HG02938 (cell line): Measurements from ENCODE around the gene NCAPD3.
A peak's percentile ranks its signal among the peaks of the same experiment; 100 is the strongest.
"Not testable (repeated sequence)": the region's sequence is repeated elsewhere in the genome, so short reads cannot be mapped to it uniquely, and the experiment has no call there.

Experiments used
- ATAC-seq: cut with Tn5 transposase; IDR thresholded peaks from one replicate; pipeline ENCODE4 v1.9.1; 2021; ENCODE audit warnings: mild to moderate bottlenecking, moderate library complexity; ENCODE audit not compliant: unreplicated experiment

Gene NCAPD3, protein sequence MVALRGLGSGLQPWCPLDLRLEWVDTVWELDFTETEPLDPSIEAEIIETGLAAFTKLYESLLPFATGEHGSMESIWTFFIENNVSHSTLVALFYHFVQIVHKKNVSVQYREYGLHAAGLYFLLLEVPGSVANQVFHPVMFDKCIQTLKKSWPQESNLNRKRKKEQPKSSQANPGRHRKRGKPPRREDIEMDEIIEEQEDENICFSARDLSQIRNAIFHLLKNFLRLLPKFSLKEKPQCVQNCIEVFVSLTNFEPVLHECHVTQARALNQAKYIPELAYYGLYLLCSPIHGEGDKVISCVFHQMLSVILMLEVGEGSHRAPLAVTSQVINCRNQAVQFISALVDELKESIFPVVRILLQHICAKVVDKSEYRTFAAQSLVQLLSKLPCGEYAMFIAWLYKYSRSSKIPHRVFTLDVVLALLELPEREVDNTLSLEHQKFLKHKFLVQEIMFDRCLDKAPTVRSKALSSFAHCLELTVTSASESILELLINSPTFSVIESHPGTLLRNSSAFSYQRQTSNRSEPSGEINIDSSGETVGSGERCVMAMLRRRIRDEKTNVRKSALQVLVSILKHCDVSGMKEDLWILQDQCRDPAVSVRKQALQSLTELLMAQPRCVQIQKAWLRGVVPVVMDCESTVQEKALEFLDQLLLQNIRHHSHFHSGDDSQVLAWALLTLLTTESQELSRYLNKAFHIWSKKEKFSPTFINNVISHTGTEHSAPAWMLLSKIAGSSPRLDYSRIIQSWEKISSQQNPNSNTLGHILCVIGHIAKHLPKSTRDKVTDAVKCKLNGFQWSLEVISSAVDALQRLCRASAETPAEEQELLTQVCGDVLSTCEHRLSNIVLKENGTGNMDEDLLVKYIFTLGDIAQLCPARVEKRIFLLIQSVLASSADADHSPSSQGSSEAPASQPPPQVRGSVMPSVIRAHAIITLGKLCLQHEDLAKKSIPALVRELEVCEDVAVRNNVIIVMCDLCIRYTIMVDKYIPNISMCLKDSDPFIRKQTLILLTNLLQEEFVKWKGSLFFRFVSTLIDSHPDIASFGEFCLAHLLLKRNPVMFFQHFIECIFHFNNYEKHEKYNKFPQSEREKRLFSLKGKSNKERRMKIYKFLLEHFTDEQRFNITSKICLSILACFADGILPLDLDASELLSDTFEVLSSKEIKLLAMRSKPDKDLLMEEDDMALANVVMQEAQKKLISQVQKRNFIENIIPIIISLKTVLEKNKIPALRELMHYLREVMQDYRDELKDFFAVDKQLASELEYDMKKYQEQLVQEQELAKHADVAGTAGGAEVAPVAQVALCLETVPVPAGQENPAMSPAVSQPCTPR (N-terminal part only)

DNA sequence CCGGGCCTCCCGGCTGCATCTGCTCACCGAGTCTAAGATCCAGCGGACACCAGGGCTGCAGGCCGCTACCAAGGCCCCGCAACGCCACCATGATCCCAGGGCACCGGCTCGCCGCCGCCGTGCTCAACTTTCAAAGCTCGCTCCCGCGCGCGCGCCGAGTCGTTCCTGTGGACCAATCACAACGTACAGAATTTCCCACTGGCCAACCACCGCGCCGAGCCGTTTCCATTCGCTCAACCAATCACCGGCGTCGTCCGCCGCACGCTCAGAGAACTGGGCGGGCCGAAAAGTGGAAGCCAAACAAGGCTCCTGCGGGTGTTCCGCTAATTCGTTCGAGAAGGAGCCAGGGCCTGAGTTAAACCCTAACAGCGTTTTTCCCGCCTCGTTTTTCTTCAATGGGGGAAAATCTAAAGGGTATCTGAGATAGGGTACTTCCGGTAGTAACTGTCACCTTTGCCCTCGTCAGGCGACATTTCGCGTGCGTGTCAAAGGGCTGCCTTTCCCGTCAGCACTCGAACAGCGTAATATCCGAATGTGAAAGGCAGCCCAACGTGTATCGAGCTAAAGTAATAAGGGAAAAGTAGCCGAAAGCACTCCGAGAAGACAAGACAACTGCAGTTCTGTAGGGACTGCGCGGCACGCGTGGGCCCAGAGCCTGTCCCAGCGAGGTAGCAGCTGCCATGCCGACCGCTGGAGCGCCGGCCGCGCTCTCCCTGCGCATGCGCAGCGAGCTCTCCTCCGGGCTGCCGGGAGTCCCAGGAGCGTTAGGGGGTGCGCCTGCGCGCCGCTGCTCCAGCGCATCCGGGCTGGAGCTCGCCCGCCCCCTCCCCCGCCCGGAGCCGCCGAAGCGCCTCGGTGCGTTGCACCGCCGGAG, at the start of gene NCAPD3, which contains the start of gene VPS26B:
Gene NCAPD3 (minus strand): TSS at position 132 of the 874 bp plus-strand sequence. CDS start 41 bp downstream, at position 91.
Gene VPS26B (plus strand): TSS at position 836 of the 874 bp plus-strand sequence. CDS start 452 bp downstream, outside the sequence.
- peak; percentile 77 for ATAC-seq

DNA sequence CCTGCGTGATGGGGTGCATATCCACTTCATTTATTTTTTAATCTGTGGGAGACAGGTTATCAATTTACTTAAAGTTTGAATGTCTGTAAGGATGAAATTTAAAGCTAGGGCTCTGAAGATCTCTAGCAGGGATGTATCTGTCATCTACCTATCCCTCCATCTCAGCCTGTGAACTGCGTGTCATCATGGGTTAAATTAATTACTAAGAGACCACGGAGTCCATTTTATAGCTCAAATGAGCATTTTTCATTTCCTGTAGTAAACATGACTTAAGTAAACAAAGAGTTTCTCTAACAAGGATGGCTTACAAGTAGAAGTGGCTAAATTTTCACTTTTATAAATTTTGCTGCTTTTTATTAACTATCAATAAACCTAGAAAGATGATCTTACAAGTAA, 49.5 kb upstream of the NCAPD3 start:
- no peak for ATAC-seq

DNA sequence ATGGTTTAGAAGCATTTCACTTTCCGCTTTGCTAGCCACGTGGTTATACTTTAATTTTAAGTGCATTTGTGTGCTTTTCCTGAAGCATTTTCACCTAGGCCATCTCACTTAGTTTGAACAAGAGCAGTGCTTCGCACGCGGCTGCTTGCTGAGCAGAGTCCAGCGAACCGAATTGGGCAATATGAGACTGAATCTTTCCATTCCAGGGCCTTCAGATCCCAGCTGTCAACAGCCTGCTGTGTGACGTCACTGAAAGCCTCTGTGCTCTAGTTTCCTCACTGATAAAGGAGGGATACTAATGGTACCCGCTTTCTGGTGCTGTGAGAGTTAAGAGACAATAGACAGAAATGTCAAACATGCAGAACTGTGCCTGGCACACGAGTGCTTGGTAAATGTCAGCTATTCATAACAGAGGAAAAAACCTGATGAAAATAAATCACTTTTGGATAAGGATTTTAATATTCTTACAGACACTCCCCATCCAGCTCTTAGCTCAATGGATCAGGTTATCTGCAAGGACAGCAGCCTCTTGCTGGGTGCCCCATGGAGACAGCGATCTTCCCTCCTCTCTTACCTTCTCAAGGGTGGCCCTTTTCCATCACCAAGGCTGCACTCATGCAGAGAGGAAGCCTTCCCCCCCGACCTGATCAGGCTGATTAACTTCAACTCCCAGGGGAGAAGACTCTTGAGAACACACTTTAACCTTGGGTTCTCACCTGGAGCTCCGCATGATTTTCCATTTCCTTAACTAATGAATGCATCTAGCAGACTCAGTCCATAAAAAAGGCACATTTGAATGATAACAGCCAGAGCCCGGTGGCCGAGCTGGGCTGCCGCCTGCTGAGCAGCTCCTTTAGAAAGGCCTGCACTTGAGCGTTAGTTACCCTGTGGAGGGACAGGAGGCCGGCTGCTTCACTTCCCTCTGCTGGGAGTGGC, 48.9 kb upstream of the NCAPD3 start:
- ATAC-seq, result no peak

DNA sequence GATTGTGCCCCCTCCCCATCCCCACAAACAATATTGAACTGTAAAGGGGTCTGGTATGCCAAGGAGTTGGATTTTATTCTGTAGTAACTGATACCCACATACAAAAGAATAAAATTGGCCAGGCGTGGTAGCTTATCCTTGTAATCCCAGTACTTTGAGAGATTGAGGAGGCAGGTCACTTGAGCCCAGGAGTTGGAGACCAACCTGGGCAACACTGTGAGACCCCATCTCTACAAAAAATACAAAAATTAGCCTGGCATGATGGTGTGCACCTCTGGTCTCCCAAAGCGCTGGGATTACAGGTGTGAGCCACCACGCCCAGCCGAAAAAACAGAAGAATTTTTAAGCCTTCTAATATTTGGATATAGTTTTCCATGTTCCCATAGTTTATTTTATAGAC, 48.2 kb upstream of the NCAPD3 start:
- no peak for ATAC-seq

DNA sequence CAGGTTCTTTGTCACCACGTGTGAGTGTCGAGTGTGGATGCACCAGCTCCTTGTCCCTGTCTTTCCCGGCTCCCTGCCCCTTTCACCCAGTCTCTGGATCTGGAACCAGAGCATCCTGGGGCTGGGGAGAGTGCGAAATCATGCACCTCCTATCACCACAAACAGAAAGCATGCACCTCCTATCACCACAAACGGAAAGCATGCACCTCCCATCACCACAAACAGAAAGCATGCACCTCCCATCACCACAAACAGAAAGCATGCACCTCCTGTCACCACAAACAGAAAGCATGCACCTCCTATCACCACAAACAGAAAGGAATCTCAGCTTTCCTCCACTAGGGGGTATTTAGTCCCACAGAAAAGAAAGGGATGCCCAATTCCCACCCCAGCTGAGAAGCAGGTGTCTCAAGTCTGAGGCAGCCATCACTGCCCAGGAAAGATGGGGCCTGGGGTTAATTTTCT, 46.5 kb upstream of the NCAPD3 start:
- no peak for ATAC-seq

DNA sequence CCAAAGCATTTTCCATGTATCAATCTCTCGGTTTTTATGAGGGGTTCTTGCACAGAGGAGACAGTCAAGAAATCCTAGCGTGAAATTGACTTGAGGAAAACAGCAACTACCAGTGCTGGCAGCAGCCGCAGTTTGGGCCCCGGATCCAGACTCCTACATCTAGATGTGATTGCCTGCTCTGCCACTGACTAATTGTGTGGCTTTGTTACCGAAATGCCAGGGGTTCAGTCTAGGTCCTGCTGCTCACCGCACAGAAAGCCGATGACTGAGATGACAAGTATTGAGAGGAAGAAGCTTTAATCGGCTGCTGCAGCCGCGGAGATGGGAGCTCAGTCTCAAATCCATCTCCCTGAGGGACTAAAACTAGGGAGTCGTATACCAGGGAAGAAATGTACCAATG, 44.2 kb upstream of the NCAPD3 start:
- ATAC-seq, result no peak

DNA sequence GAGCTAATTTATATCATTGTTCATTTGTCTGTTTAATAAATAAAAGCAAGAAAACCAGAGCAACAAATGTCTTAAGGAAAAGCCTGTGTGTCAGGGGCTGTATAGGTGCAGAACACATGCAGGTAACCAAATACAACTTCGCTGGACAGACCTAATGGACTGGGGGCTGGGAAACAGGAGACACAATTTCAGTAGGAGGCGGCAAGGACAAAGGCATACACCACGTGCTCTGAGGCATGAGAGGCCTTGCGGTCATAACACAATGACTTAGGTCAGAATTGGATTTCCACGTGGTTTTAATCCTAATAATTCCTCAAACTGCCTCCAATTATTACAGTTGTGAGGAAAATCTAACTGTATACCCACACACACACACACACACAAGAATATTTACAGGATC, 43.7 kb upstream of the NCAPD3 start:
- ATAC-seq, result no peak

DNA sequence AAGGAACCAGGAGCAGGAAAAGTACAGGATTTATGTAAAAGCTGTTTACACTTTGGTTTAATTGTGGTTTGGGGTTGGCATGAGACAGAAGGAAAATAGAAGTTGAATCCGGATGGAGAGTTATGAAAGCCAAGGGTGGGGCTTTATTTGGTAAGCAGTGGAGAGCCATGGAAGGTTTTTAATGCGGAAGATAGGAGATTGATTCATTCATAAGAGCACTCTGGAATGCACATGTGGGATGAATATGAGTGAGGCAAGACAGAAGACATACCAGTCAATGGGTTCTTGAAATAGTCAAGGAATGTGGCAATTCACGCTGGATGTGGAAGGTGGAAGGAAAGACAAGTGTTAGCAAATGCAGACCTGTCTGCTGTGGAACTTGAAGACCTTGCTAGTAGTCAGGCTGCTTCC, 43.1 kb upstream of the NCAPD3 start:
- no peak for ATAC-seq

DNA sequence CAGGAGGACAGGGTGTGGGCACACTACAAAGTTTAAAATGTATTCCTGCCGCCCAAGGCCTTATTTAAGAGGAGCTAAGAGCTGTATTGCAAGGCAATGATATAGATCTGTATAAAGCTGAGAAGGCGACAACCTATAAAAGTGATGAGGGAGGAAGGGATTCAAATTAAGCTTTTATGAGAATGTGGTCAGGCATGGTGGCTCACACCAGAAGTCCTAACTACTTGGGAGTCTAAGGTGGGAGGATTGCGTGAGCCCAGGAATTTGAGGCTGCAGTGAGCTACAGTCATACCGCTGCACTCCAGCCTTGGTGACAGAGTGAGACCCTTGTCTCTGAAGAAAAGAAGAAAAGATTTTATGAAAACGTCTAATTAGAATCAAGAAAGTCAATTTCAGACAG, 42.7 kb upstream of the NCAPD3 start:
- ATAC-seq, result no peak

DNA sequence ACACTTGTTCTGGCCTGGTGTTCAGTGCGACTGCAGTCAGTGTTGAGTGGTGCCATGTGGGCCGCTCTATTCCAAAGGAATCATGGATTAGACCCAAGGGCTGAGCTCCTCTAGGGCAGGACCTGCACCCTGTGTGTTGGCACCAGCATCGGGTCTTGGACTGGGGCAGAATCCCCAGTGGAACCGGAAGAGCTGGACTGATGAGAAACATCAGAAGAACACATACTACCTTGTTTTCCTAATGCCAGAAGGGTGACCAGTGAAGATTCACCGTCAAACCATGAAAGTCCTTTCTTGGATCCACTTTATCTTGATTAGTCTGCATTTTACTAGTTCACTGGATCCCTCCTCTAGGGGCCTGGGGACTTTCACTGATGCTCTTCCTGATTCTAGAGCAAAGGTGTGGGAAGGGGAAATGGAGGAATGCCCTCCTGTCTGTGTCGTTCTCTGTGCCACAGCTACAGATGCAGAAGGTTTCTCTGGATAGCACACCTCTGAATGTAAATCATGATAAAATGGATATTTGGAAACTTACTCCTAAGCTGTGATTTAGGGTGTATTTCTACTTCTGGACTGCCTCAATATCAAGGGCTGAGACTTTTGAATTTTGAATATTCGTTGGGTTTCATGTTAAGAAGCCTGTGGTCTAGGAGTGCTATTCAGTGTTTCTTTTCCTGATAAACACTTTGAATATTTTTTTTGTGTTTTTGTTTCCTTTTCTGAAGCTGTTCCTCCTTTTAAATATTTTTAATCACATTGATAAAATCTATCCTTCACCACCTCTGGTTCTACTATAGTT, 41.4 kb upstream of the NCAPD3 start:
- no peak for ATAC-seq

DNA sequence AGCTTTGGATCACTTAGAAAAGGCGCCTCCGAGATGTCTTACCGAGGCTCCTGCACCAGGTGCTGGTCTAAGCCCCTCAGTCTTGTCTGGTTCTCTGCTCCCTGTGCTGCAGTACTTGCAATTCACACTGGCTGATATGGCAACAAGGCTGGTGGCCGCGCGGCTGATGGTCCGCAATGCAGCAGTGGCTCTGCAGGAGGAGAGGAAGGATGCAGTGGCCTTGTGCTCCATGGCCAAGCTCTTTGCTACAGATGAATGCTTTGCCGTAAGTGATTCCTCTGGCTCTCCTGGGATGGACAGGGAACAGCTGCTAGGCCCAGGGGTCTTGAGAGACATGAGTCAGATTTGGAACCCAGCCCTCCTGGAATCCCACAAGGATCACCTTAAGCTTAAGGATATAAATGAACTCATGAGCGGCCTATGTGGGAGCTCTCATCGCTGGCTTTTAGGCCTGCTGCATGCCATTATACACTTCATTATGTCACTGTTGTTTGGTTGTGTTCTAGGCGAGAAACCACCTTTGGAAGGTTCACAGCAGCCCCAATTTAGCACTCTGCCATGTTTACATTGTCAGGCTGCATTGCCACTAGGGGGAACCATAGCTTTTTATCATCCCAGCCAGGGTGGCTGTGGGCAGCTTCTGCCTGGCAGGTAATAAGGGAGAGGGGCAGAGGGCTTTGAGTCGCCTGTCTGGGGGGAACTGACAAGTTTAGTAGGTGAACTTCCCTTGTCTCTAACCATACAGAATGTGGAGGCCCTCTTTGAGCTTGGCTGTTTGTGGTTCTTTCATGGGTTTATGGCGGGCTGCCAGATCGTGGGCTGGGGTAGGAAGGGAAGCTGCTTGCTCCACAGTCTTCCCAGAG, 38.1 kb upstream of the NCAPD3 start:
- no peak for ATAC-seq

DNA sequence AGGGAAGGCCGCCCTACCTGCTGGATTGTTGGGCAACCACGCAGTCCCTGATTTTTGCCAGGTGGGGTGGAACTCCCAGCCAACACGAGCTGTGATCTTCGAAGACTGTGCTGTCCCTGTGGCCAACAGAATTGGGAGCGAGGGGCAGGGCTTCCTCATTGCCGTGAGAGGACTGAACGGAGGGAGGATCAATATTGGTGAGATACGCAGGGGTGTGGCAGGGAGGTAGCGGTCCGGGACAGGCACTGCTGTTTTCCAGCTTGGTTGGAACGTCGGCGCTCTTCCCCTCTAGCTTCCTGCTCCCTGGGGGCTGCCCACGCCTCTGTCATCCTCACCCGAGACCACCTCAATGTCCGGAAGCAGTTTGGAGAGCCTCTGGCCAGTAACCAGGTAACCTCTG, 37.2 kb upstream of the NCAPD3 start:
- no peak for ATAC-seq

DNA sequence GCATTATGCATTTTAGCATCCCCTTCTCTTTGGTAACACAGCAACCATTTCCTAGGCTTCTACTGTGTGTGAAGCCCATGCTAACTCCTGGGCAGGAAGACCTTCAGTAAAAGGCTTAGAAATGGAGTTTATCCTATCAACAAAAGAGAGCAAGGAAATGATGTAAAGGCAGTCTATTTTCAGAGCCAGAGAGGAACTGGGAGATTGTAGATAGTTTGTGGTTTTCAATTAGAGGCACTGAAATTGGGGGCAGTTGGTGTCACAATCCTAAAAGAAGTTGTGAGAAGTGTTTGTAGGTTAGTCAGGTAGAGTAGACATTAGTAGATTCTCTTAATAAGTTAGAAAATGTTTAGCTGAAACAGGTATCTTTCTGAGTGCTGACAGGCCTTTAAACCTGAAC, 36.7 kb upstream of the NCAPD3 start:
- ATAC-seq, result no peak

DNA sequence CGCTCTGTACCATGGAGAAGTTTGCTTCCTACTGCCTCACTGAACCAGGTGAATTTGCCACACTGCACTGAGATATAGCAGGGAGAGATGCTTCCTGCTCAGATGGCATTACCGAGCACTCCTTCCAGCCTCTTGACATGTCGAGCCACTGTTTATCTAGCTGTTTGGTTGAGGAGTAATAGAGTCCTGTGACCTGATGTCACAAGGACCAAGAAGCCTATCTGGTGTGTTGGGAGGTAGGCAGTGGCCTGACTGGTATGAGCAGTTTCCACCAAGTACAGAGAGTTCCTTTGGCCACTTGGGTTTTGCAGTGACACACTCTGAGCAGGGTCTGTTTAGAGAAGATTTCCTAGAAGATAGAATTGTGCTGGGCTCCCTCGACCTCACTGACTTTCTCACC, 34.8 kb upstream of the NCAPD3 start:
- ATAC-seq, result no peak

DNA sequence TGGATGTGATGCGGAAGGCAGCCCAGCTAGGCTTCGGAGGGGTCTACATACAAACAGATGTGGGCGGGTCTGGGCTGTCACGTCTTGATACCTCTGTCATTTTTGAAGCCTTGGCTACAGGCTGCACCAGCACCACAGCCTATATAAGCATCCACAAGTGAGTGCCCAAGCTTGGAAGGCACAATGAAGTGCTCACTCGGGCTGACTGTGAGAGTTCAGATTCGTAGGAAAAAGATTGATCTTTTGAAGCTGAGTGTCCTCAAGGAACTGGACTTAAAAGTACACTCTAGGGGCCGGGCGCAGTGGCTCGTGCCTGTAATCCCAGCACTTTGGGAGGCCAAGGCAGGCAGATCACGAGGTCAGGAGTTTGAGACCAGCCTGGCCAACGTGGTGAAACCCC, 33.3 kb upstream of the NCAPD3 start:
- ATAC-seq, result no peak

DNA sequence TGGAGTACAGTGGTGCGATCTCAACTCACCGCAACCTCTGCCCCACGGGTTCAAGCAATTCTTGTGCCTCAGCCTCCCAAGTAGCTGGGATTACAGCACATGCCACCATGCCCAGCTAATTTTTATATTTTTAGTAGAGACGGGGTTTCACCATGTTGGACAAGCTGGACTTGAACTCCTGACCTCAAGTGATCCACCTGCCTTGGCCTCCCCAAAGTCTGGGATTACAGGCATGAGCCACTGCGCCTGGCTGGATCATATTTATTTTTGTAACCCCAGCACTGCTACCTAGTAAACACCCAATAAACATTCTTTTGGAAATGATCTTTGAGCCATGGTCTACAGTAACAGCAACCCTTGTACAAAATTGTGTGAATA, 31.4 kb upstream of the NCAPD3 start:
- not testable (repeated sequence) for ATAC-seq
